Naive thymus-derived CD4-positive, alpha-beta T cell (primary cell): ENCODE measurements around the gene DGAT2. TPM values are rescaled to one million over a fixed set of nuclear protein-coding genes. Genes with fewer than 3 reads are reported as not detected.
A peak's percentile ranks its signal among the peaks of the same experiment; 100 is the strongest.

Experiments
- ATAC-seq: fragments of 150-1000 bp; cut with Tn5 transposase; 2 replicates; pipeline ENCODE4 v1.10.0; 2021; ENCODE audit warnings: mild to moderate bottlenecking, moderate library complexity
- CTCF ChIA-PET: fragments of 350-600 bp; sonication (Branson Sonifier 250); formaldehyde crosslinking; loops from one replicate; lab custom pipeline; 2021; ENCODE audit warnings: antibody characterized with exemption; lab: Charles Lee
- POLR2A ChIA-PET: fragments of 350-600 bp; sonication (Branson Sonifier 250); formaldehyde crosslinking; loops from one replicate; lab custom pipeline; 2021; ENCODE audit warnings: antibody characterized with exemption, inconsistent platforms; lab: Charles Lee
- DNase-seq, 9 donors: peaks; one replicate each; pipeline versions ENCODE4 v3.0.0 to v3.0.0-alpha.2; 2020 to 2022; ENCODE audit warnings: mixed read lengths in 1 of 9
- H3K27ac ChIP-seq: one replicate; pipeline ENCODE4 v1.7.0; 2013; ENCODE audit warnings: mild to moderate bottlenecking, low read depth, low read length, moderate library complexity
- H3K27me3 ChIP-seq, 2 donors: one replicate each; pipeline ENCODE4 v1.7.0; 2013; ENCODE audit warnings: low read length in 2 of 2, mild to moderate bottlenecking in 2 of 2, moderate library complexity in 2 of 2; ENCODE audit not compliant: control insufficient read depth in 2 of 2, insufficient read depth in 2 of 2
- H3K36me3 ChIP-seq, 3 experiments: 1 replicate in 2 of 3; 2 replicates in 1 of 3; pipeline ENCODE4 v1.7.0; 2013; ENCODE audit warnings: low read length in 3 of 3, mild to moderate bottlenecking in 3 of 3, moderate library complexity in 1 of 3; ENCODE audit not compliant: insufficient read depth in 3 of 3, control insufficient read depth in 2 of 3
- H3K4me1 ChIP-seq, 2 donors: one replicate each; pipeline ENCODE4 v1.7.0; 2013; ENCODE audit warnings: low read length in 2 of 2, mild to moderate bottlenecking in 2 of 2, moderate library complexity in 1 of 2; ENCODE audit not compliant: control insufficient read depth in 2 of 2, insufficient read depth in 2 of 2
- H3K4me3 ChIP-seq: 2 replicates; pipeline ENCODE4 v1.7.0; 2013; ENCODE audit warnings: mild to moderate bottlenecking, low read length
- H3K9me3 ChIP-seq, 3 experiments: 1 replicate in 2 of 3; 2 replicates in 1 of 3; pipeline ENCODE4 v1.7.0; 2013; ENCODE audit warnings: low read length in 3 of 3; ENCODE audit not compliant: control insufficient read depth in 2 of 3
- H3K27ac Mint-ChIP-seq, 9 donors: one replicate each; pipeline ENCODE4 v1.8.0; 2020 to 2022; ENCODE audit warnings: mixed read lengths in 9 of 9, mild to moderate bottlenecking in 8 of 9, moderate library complexity in 5 of 9, inconsistent platforms in 2 of 9
- H3K27me3 Mint-ChIP-seq, 5 donors: one replicate each; pipeline ENCODE4 v1.8.0; 2021 to 2022; ENCODE audit warnings: mixed read lengths in 5 of 5, mild to moderate bottlenecking in 1 of 5
- H3K36me3 Mint-ChIP-seq, 5 donors: one replicate each; pipeline ENCODE4 v1.8.0; 2020 to 2022; ENCODE audit warnings: mixed read lengths in 5 of 5, mild to moderate bottlenecking in 3 of 5, inconsistent platforms in 1 of 5
- H3K4me1 Mint-ChIP-seq, 7 donors: one replicate each; pipeline ENCODE4 v1.8.0; 2020 to 2022; ENCODE audit warnings: mixed read lengths in 7 of 7, mild to moderate bottlenecking in 3 of 7, inconsistent platforms in 1 of 7
- H3K4me3 Mint-ChIP-seq, 10 donors: one replicate each; pipeline ENCODE4 v1.8.0; 2020 to 2022; ENCODE audit warnings: mild to moderate bottlenecking in 10 of 10, mixed read lengths in 10 of 10, moderate library complexity in 6 of 10, inconsistent platforms in 2 of 10
- H3K9me3 Mint-ChIP-seq, 11 donors: one replicate each; pipeline ENCODE4 v1.8.0; 2020 to 2022; ENCODE audit warnings: mixed read lengths in 11 of 11, mild to moderate bottlenecking in 4 of 11, inconsistent platforms in 1 of 11, moderate library complexity in 1 of 11
- intact Hi-C, 2 donors: fragments of 100-400 bp; cut with micrococcal nuclease; formaldehyde crosslinking; loops; one replicate each; pipeline ENCODE4 v1.15.1; 2023
- polyA plus RNA-seq, 2 donors: library from polyadenylated mRNA; unstranded; fragments of 300-500 nt; fragmentation: Illumina TruSeq; gene quantifications; one replicate each; pipeline ENCODE4 v1.2.3, GENCODE V29; 2021
- total RNA-seq, 6 experiments: library from RNA in 5 of 6; stranded (reverse) in 5 of 6; gene quantifications; 1 replicate in 5 of 6; 2 replicates in 1 of 6; pipeline ENCODE4 v1.2.3 and lab custom pipeline; 2021 to 2026

The DGAT2 gene
- total and polyA plus RNA-seq, 7 experiments from 2014 or later: 0.30 to 8.5 (median 0.58) TPM

DNA sequence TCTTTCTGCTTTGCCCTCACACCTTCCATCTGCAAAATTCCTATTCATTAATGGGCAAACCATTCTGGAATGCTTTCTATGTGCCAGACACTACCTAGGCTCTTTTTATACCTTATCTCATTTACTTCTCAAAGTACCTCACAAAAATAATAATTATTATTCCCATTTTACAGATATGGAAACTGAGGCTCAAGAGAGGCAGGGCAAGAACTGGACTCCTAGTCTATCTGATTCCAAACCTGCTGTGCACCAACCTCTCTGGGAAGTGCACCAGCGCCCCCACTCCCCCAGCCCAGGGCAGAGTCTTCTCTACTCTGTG is 826 bp upstream of the DGAT2 start:
- Mint-ChIP-seq H3K4me1 (peaks cover 13 to 21% (median 16%) of the 10 kb centered on the region in 7 donors), H3K36me3 (no peaks in the 10 kb centered on the region), H3K27ac (peak overlapping the region in 2 of 9 donors; percentile 45 to 58), H3K27me3 (peaks cover 7 to 24% (median 14%) of the 10 kb centered on the region in 5 donors), H3K4me3 (peak overlapping the region in 7 of 10 donors; percentile 77 to 84 (median 83)), H3K9me3 (no peaks in the 10 kb centered on the region)
- intact Hi-C loops: loop anchor here (1.0 to 10.0 kb wide), 7 partner anchors 35 to 797 kb away; partner anchors contain the start of gene UVRAG (in 1 of the 2)
- Histone ChIP-seq H3K36me3 (no peaks in the 10 kb centered on the region), H3K4me3 (no peak overlapping the region), H3K9me3 (no peaks in the 10 kb centered on the region), H3K4me1 (peaks cover 5 to 7% of the 10 kb centered on the region in 2 donors), H3K27me3 (peaks cover 0 to 4% of the 10 kb centered on the region in 2 donors), H3K27ac (no peak overlapping the region)
- DNase-seq (no peak), ATAC-seq (no peak)
- POLR2A ChIA-PET: no interaction called here
- CTCF ChIA-PET: no interaction called here

DNA sequence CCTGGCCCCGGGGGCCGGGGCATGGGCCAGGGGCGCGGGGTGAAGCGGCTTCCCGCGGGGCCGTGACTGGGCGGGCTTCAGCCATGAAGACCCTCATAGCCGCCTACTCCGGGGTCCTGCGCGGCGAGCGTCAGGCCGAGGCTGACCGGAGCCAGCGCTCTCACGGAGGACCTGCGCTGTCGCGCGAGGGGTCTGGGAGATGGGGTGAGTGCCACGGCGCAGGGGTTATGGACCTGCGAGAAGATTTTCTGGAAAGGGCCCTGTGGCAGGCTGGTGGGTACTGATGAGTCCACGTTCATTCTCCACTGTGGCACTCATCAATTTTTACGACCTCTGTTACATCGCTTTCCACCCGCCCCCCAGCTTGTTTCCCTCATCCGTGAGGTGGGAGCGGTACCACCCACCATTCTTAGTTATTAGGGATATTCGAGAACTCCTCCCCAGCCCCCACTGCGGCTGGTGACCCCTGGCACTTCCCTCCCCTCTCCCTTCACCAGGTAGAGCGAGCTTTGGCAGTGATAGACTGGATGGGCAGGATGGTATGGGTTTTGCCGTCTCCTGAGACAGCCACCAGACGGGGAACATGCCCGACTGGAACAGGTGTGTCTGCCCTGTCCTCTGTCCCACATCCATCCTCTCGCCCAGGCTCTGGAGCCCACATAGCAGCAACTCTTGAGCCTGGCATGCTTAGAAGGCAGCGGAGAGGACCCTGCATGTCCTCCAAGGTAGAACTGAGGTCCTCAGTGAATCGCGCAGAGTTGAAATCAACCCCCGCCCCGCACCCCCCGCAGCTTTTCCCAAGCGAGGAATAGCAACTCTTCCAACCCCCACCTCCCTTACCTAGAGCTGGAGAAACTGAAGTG is 562 bp downstream of the DGAT2 start:
- H3K4me3 Mint-ChIP-seq: peak overlapping the region; percentile 58 to 84 (median 72)
- H3K4me1 ChIP-seq: peaks cover 5 to 7% of the 10 kb centered on the region in 2 donors
- H3K27ac ChIP-seq: no peak overlapping the region
- H3K36me3 Mint-ChIP-seq: no peaks in the 10 kb centered on the region
- no peaks in the 10 kb centered on the region for H3K36me3 ChIP-seq
- intact Hi-C loops: loop anchor here (1.0 to 10.0 kb wide), 7 partner anchors 33 to 796 kb away; partner anchors contain the start of gene UVRAG (in 1 of the 2)
- ATAC-seq (no peak), DNase-seq (peak in 2 of 9 donors; percentile 2 to 7)
- peak overlapping the region; percentile 55 for H3K4me3 ChIP-seq
- no peaks in the 10 kb centered on the region for H3K9me3 ChIP-seq
- peaks cover 13 to 28% (median 17%) of the 10 kb centered on the region in 7 donors for H3K4me1 Mint-ChIP-seq
- no peaks in the 10 kb centered on the region for H3K9me3 Mint-ChIP-seq
- POLR2A ChIA-PET: interaction anchor here (0.8 kb wide), 1 partner anchor 10 kb away, joined by 5 read pairs; no protein-coding TSS in a partner anchor
- CTCF ChIA-PET: interaction anchor here (0.6 kb wide), 1 partner anchor 549 kb away, joined by 3 read pairs; no protein-coding TSS in a partner anchor
- peak overlapping the region in 1 of 9 donors; percentile 8 for H3K27ac Mint-ChIP-seq
- peaks cover 7 to 24% (median 14%) of the 10 kb centered on the region in 5 donors for H3K27me3 Mint-ChIP-seq
- H3K27me3 ChIP-seq: peaks cover 0 to 4% of the 10 kb centered on the region in 2 donors

DNA sequence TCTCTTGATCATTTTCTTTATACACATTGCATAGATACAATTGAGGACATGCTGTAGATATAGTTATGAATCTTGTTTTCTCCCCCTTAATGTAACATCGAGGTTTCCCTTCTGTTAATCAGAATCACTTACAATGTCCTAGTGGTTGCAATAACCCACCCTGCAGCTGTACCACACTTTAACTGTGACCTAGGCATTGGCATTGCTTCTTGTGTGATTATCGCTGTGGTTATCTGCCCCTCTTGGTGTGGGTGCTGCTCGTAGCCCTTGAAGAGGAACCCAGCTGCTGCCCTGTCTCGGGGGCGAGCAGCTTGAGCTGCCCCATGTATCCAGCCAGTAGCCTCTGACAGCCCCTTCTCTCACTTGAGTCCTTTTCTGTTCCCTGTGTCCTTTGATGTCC is 1.5 kb downstream of the DGAT2 start:
- H3K9me3 Mint-ChIP-seq: no peaks in the 10 kb centered on the region
- Histone ChIP-seq H3K9me3 (no peaks in the 10 kb centered on the region), H3K4me3 (no peak overlapping the region), H3K27ac (no peak overlapping the region), H3K27me3 (peaks cover 0 to 4% of the 10 kb centered on the region in 2 donors), H3K36me3 (no peaks in the 10 kb centered on the region), H3K4me1 (peaks cover 5 to 7% of the 10 kb centered on the region in 2 donors)
- H3K4me1 Mint-ChIP-seq: peaks cover 13 to 31% (median 17%) of the 10 kb centered on the region in 7 donors
- ATAC-seq (no peak), DNase-seq (no peak)
- no peaks in the 10 kb centered on the region for H3K36me3 Mint-ChIP-seq
- ChIA-PET CTCF (interaction anchor here (0.6 kb wide), 1 partner anchor 548 kb away, joined by 3 read pairs; no protein-coding TSS in a partner anchor), POLR2A (interaction anchor here (0.8 kb wide), 1 partner anchor 11 kb away, joined by 5 read pairs; no protein-coding TSS in a partner anchor)
- H3K27me3 Mint-ChIP-seq: peaks cover 7 to 24% (median 14%) of the 10 kb centered on the region in 5 donors
- H3K27ac Mint-ChIP-seq: peak overlapping the region in 1 of 9 donors; percentile 21
- peak overlapping the region in 8 of 10 donors; percentile 30 to 84 (median 68) for H3K4me3 Mint-ChIP-seq
- intact Hi-C loops: no loop called here

DNA sequence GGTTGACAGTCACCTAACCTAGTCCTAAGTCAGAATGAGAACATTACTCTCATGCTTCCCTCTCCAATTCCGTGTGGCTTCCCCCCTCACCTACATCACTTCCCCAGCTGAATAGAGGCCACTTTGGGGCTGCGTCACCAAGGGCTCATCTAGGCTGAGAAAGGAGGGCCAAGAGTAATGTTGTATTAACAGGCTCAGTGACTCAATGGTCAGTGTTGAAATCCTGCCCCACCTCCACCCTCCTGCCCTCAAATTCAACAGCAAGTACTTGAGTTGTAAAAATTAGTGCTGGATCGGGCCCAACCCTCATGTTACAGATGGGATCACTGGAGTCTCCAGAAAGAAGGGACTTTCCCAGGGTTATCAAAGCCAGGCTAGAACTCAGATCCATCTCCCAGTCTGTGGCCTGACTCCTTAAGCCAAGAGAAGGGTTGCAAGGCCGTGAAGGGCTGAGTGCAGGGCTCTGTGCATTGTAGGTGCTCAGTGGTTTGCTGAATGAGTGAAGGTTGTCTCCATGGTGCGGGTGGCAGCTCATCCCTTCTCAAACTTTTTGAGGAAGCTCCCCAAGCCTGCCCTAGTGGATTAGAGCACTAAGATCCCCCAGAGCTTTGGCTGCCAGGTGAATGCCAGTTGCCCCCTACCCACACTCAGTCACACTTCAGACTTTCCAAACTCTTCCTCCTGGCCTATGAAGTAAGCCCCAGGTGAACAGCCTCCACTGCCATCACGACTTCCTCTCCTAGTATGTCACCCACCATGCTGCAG is 3.2 kb downstream of the DGAT2 start:
- no peaks in the 10 kb centered on the region for H3K9me3 Mint-ChIP-seq
- Histone ChIP-seq H3K36me3 (no peaks in the 10 kb centered on the region), H3K27me3 (peaks cover 0 to 4% of the 10 kb centered on the region in 2 donors), H3K4me3 (no peak overlapping the region), H3K4me1 (peaks cover 5 to 7% of the 10 kb centered on the region in 2 donors), H3K27ac (no peak overlapping the region), H3K9me3 (no peaks in the 10 kb centered on the region)
- intact Hi-C loops: no loop called here
- DNase-seq (no peak), ATAC-seq (peak; percentile 67)
- ChIA-PET CTCF (no interaction called here), POLR2A (interaction anchor here (0.7 kb wide), 1 partner anchor 1371 kb away, joined by 3 read pairs; no protein-coding TSS in a partner anchor)
- H3K27ac Mint-ChIP-seq: peak overlapping the region in 1 of 9 donors; percentile 39
- no peaks in the 10 kb centered on the region for H3K36me3 Mint-ChIP-seq
- H3K27me3 Mint-ChIP-seq: peaks cover 7 to 23% (median 14%) of the 10 kb centered on the region in 5 donors
- H3K4me1 Mint-ChIP-seq: peaks cover 13 to 28% (median 17%) of the 10 kb centered on the region in 7 donors
- peak overlapping the region in 1 of 10 donors; percentile 51 for H3K4me3 Mint-ChIP-seq

DNA sequence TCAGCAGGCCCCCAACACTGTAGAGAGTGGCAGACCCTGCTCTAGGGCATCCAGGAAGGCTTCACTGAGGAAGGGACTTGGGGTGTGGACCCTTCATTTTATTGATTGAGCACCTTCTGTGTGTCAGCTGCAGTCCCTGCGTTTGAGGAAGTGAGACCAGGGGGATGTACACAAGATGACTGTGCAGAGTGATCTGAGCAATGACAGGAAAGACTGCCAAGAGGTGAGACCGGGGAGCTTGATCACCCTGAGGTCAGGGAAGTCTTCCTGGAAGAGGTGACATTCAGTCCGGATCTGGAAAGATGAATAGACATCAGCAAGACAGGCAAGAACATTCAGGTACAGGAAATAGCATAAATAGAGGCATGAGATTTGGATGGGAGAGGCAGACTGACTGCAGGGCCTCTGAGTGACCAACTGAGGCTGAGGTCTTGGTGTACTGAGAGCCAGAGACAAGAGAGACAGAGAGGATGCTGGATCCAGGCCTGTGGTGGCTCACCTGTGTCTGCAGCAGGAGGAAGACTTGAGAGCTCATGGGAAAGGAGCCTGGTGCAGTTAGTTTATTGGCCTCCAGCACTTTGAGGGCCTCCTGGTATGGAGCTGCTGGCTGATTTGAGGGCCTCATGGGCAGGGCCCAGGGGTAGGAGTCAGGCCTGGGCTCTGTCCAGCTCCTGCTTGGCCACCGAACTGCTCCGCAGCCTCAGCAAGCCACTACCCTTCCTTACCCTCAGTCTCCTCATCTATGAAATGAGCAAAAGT is 5.2 kb downstream of the DGAT2 start:
- H3K4me1 ChIP-seq: peaks cover 4 to 5% of the 10 kb centered on the region in 2 donors
- no peaks in the 10 kb centered on the region for H3K36me3 Mint-ChIP-seq
- H3K27ac Mint-ChIP-seq: peak overlapping the region in 3 of 9 donors; percentile 14 to 76 (median 20)
- DNase-seq: no peak
- H3K4me1 Mint-ChIP-seq: peaks cover 4 to 31% (median 9%) of the 10 kb centered on the region in 7 donors
- peak overlapping the region in 1 of 10 donors; percentile 15 for H3K4me3 Mint-ChIP-seq
- peak; percentile 57 for ATAC-seq
- peaks cover 0 to 4% of the 10 kb centered on the region in 2 donors for H3K27me3 ChIP-seq
- peaks cover 0 to 23% (median 7%) of the 10 kb centered on the region in 5 donors for H3K27me3 Mint-ChIP-seq
- H3K9me3 Mint-ChIP-seq: no peaks in the 10 kb centered on the region
- ChIA-PET CTCF (no interaction called here), POLR2A (no interaction called here)
- intact Hi-C loops: no loop called here
- no peaks in the 10 kb centered on the region for H3K9me3 ChIP-seq
- H3K4me3 ChIP-seq: no peak overlapping the region
- H3K27ac ChIP-seq: no peak overlapping the region
- no peaks in the 10 kb centered on the region for H3K36me3 ChIP-seq
